ENCODE data around the gene EWSR1. TPM values are rescaled to one million over a fixed set of nuclear protein-coding genes. Genes with fewer than 3 reads are reported as not detected.
A peak's percentile ranks its signal among the peaks of the same experiment; 100 is the strongest.

EWSR1 gene
- total and polyA plus RNA-seq, 2 donors: 175 to 236 TPM

- Histone ChIP-seq H3K4me3 (ENCODE audit: low read length in 2 of 2) (no peak overlapping the region), H3K27me3 (ENCODE audit: control insufficient read depth in 2 of 2, insufficient read depth in 1 of 2, low read length in 1 of 2) (peaks cover 73 to 95% of the 10 kb centered on the region in 2 donors), H3K4me1 (ENCODE audit: control insufficient read depth in 2 of 2, insufficient read depth in 2 of 2, low read length in 2 of 2) (peaks cover 0 to 27% of the 10 kb centered on the region in 2 donors), H3K36me3 (ENCODE audit: control insufficient read depth in 2 of 2, insufficient read depth in 2 of 2, low read length in 1 of 2) (no peaks in the 10 kb centered on the region), H3K27ac (ENCODE audit: low read depth in 1 of 2, low read length in 1 of 2) (no peak overlapping the region), H3K9me3 (ENCODE audit: control insufficient read depth in 2 of 2, insufficient read depth in 1 of 2, low read length in 1 of 2) (peaks cover 5 to 10% of the 10 kb centered on the region in 2 donors)
- WGBS: 28% methylated on average over 18 of the region's 18 CpGs
- DNase-seq (ENCODE audit: low read depth in 6 of 9, low spot score in 9 of 9): peak in 5 of 9 donors; percentile 6 to 52 (median 25)
Observed at GRCh38 chr22:29310863-29311339, 42.8 kb downstream of the EWSR1 start.

GRCh38 chr22:29311464-29312217 lies 43.6 kb downstream of the EWSR1 start:
- Histone ChIP-seq H3K4me1 (ENCODE audit: control insufficient read depth in 2 of 2, insufficient read depth in 2 of 2, low read length in 2 of 2) (peaks cover 0 to 20% of the 10 kb centered on the region in 2 donors), H3K4me3 (ENCODE audit: low read length in 2 of 2) (no peak overlapping the region), H3K36me3 (ENCODE audit: control insufficient read depth in 2 of 2, insufficient read depth in 2 of 2, low read length in 1 of 2) (no peaks in the 10 kb centered on the region), H3K27ac (ENCODE audit: low read depth in 1 of 2, low read length in 1 of 2) (peak overlapping the region in 1 of 2 donors; percentile 18), H3K9me3 (ENCODE audit: control insufficient read depth in 2 of 2, insufficient read depth in 1 of 2, low read length in 1 of 2) (peaks cover 4 to 5% of the 10 kb centered on the region in 2 donors), H3K27me3 (ENCODE audit: control insufficient read depth in 2 of 2, insufficient read depth in 1 of 2, low read length in 1 of 2) (peaks cover 75 to 95% of the 10 kb centered on the region in 2 donors)
- WGBS: 91% methylated on average over 50 of the region's 50 CpGs
- DNase-seq (ENCODE audit: low read depth in 6 of 9, low spot score in 9 of 9): no peak

DNA sequence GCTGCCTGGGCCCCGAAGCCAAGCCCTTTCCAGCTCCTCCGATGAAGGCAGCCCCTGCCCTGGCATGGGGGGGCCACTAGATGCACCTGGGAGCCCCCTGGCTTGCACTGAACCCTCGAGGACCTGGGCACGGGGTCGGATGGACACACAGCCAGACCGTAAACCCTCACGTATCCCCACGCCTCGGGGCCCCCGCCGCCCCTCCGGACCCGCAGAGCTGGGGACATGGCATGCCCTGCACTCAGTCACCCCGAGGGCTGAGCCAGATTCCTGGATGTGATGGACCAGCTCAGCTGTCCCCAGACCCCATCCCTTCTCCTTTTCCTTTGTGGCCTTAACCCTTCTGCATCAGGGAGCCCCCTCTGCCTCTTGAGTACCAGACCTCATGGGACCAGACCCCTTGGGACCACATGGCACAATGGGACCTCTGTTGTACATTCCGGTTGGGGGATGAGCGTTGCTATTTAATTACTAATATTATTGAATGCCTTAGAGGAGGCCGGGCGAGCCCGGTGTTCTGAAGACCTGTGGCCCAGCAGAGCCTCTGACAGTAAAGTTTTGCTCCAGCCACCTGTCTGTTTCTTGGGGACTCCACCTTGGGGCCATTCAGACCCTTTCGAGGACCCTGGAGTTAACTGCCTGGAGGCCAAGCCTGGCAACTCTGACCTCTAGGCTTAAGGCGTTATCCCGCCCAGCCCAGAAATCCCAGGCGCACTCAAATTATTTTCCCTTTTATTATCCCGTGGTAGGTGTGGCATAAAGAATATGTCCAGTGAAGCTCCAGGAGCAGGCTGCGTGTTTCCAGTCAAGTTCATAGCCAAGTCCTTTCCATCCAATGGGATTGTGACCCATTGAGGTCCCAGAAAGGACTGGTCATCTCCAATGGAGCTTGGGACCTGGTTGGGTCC lies 44.4 kb downstream of the EWSR1 start:
- H3K36me3 ChIP-seq (ENCODE audit: control insufficient read depth in 2 of 2, insufficient read depth in 2 of 2, low read length in 1 of 2): no peaks in the 10 kb centered on the region
- no peak overlapping the region for H3K4me3 ChIP-seq (ENCODE audit: low read length in 2 of 2)
- H3K9me3 ChIP-seq (ENCODE audit: control insufficient read depth in 2 of 2, insufficient read depth in 1 of 2, low read length in 1 of 2): peaks cover 4 to 5% of the 10 kb centered on the region in 2 donors
- peaks cover 74 to 95% of the 10 kb centered on the region in 2 donors for H3K27me3 ChIP-seq (ENCODE audit: control insufficient read depth in 2 of 2, insufficient read depth in 1 of 2, low read length in 1 of 2)
- H3K27ac ChIP-seq (ENCODE audit: low read depth in 1 of 2, low read length in 1 of 2): no peak overlapping the region
- WGBS: 95% methylated on average over 25 of the region's 25 CpGs
- peaks cover 0 to 19% of the 10 kb centered on the region in 2 donors for H3K4me1 ChIP-seq (ENCODE audit: control insufficient read depth in 2 of 2, insufficient read depth in 2 of 2, low read length in 2 of 2)
- no peak for DNase-seq (ENCODE audit: low read depth in 6 of 9, low spot score in 9 of 9)

DNA sequence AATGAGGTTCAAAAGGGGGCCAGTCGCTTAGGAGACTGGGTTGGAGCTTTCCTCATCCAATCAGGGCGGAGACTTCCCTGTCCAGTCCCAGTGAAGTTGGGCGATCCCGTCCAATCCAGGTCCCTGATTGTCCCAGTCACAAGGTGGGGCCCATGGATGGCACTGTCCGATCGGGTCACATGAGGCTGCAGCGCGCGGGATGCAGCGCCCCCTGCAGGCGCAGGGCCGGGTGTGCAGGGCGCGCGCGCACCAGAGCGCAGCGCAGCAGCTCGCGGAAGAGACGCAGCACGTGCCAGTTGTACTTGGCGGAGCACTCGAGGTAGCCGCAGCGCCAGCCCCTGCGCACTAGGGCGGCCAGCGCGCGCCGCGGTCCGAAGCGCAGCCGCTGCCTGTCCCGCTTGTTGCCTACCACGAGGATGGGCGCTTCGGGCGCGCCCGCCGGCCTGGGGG lies 45.1 kb downstream of the EWSR1 start:
- peak in 2 of 9 donors; percentile 23 for DNase-seq (ENCODE audit: low read depth in 6 of 9, low spot score in 9 of 9)

GRCh38 chr22:29313576-29314466 lies 45.8 kb downstream of the EWSR1 start:
- H3K27ac ChIP-seq (ENCODE audit: low read depth in 1 of 2, low read length in 1 of 2): no peak overlapping the region
- WGBS: 28% methylated on average over 51 of the region's 51 CpGs
- H3K27me3 ChIP-seq (ENCODE audit: control insufficient read depth in 2 of 2, insufficient read depth in 1 of 2, low read length in 1 of 2): peaks cover 63 to 85% of the 10 kb centered on the region in 2 donors
- DNase-seq (ENCODE audit: low read depth in 6 of 9, low spot score in 9 of 9): no peak
- H3K36me3 ChIP-seq (ENCODE audit: control insufficient read depth in 2 of 2, insufficient read depth in 2 of 2, low read length in 1 of 2): no peaks in the 10 kb centered on the region
- H3K4me1 ChIP-seq (ENCODE audit: control insufficient read depth in 2 of 2, insufficient read depth in 2 of 2, low read length in 2 of 2): peaks cover 0 to 18% of the 10 kb centered on the region in 2 donors
- H3K4me3 ChIP-seq (ENCODE audit: low read length in 2 of 2): no peak overlapping the region
- H3K9me3 ChIP-seq (ENCODE audit: control insufficient read depth in 2 of 2, insufficient read depth in 1 of 2, low read length in 1 of 2): peaks cover 4 to 5% of the 10 kb centered on the region in 2 donors

More for the DNA sequence above, 45.1 kb downstream of the EWSR1 start:
- Histone ChIP-seq H3K27me3 (ENCODE audit: control insufficient read depth in 2 of 2, insufficient read depth in 1 of 2, low read length in 1 of 2) (peaks cover 68 to 88% of the 10 kb centered on the region in 2 donors), H3K27ac (ENCODE audit: low read depth in 1 of 2, low read length in 1 of 2) (no peak overlapping the region), H3K4me1 (ENCODE audit: control insufficient read depth in 2 of 2, insufficient read depth in 2 of 2, low read length in 2 of 2) (peaks cover 0 to 18% of the 10 kb centered on the region in 2 donors), H3K36me3 (ENCODE audit: control insufficient read depth in 2 of 2, insufficient read depth in 2 of 2, low read length in 1 of 2) (no peaks in the 10 kb centered on the region), H3K4me3 (ENCODE audit: low read length in 2 of 2) (no peak overlapping the region), H3K9me3 (ENCODE audit: control insufficient read depth in 2 of 2, insufficient read depth in 1 of 2, low read length in 1 of 2) (peaks cover 4 to 5% of the 10 kb centered on the region in 2 donors)
- 22% methylated on average over 44 of the region's 44 CpGs for WGBS

- Histone ChIP-seq H3K4me1 (ENCODE audit: control insufficient read depth in 2 of 2, insufficient read depth in 2 of 2, low read length in 2 of 2) (peaks cover 0 to 18% of the 10 kb centered on the region in 2 donors), H3K4me3 (ENCODE audit: low read length in 2 of 2) (peak overlapping the region in 1 of 2 donors; percentile 18), H3K9me3 (ENCODE audit: control insufficient read depth in 2 of 2, insufficient read depth in 1 of 2, low read length in 1 of 2) (peaks cover 4 to 5% of the 10 kb centered on the region in 2 donors), H3K27me3 (ENCODE audit: control insufficient read depth in 2 of 2, insufficient read depth in 1 of 2, low read length in 1 of 2) (peaks cover 62 to 76% of the 10 kb centered on the region in 2 donors), H3K27ac (ENCODE audit: low read depth in 1 of 2, low read length in 1 of 2) (no peak overlapping the region), H3K36me3 (ENCODE audit: control insufficient read depth in 2 of 2, insufficient read depth in 2 of 2, low read length in 1 of 2) (no peaks in the 10 kb centered on the region)
- WGBS: 5% methylated on average over 69 of the region's 69 CpGs
- no peak for DNase-seq (ENCODE audit: low read depth in 6 of 9, low spot score in 9 of 9)
Observed at GRCh38 chr22:29314537-29315285, 46.6 kb downstream of the EWSR1 start.

- Histone ChIP-seq H3K9me3 (ENCODE audit: control insufficient read depth in 2 of 2, insufficient read depth in 1 of 2, low read length in 1 of 2) (peaks cover 4 to 5% of the 10 kb centered on the region in 2 donors), H3K4me1 (ENCODE audit: control insufficient read depth in 2 of 2, insufficient read depth in 2 of 2, low read length in 2 of 2) (peaks cover 0 to 16% of the 10 kb centered on the region in 2 donors), H3K27me3 (ENCODE audit: control insufficient read depth in 2 of 2, insufficient read depth in 1 of 2, low read length in 1 of 2) (peaks cover 62 to 71% of the 10 kb centered on the region in 2 donors), H3K27ac (ENCODE audit: low read depth in 1 of 2, low read length in 1 of 2) (no peak within 1 kb of the TSS), H3K36me3 (ENCODE audit: control insufficient read depth in 2 of 2, insufficient read depth in 2 of 2, low read length in 1 of 2) (no peaks in the 10 kb centered on the region), H3K4me3 (ENCODE audit: low read length in 2 of 2) (peak within 1 kb of the TSS in 1 of 2 donors; percentile 18)
- 5% methylated on average over 103 of the region's 103 CpGs for WGBS
- DNase-seq (ENCODE audit: low read depth in 6 of 9, low spot score in 9 of 9): no peak
Observed at GRCh38 chr22:29315286-29316140, 47.4 kb downstream of the EWSR1 start, which contains the start of gene RASL10A. Gene RASL10A, minus strand, starts transcription at chr22:29315697. Its CDS starts 451 bp downstream, at chr22:29315246.

Data from thymus (tissue), 11 donors.